DMS53 treated with DMSO at 0.1 percent for 48 hours (cell line): ENCODE results near the gene FBXL5.

Experiments
- DNase-seq: peaks from one replicate; lab custom pipeline; 2025; ENCODE audit not compliant: unreplicated experiment; lab: John Stamatoyannopoulos, UW

The FBXL5 gene

DNA sequence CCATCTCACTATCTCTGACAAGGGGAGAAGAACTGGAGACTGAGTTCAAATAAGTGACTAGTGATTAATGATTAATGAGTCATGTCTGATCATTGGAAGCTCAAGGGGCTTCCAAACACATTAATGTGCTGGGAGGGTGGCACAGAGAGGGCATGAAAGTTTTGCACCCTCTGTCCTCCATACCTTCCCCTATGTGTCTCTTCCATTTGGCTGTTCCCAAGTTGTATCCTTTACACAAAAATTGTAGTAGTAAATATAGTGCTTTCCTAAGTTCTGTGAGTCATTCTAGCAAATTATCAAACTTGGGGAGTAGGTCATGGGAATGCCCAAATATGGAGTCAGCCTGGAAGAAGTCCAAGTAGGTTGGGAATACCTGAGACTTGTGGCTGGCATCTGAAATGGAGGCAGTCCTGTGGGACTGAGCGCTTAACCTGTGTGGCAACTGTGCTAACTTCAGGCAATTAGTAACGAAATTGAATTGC lies 22.4 kb upstream of the FBXL5 start:
- peak; percentile 27 for DNase-seq

DNA sequence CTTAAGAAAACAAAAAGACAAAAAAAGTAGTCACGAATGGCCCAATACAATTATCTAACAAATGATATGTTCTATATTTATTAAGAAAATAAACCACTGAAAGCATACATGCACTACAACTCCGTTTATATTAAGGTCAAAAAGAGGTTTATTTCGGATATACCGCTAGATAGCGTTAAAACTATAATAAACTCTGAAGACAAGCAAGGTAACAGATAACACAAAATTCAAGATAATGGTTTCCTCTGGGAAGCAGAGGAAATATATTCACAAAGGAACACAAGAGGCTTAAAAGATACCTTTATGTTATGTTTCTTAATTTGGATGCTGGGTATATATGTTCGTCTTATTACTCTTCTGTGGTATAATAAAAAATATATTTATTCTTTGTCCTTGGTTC lies 21.7 kb upstream of the FBXL5 start:
- no peak for DNase-seq

DNA sequence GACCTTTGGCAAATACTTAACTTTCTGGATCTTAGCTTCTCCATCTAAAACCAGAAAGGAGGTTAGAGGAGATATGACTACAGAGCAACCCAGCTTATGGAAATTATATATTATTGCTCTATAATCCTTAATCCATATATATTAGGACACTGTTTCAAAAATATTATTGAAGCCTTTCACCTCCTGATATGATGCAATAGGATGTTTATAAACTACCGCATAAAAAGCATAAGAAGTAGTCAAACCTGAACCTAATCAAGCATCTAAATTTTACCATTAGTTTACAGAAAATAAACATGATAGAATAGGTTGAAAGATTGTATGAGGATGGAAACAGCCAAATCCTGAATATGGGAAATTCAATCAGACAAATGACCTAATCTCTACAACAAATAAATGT lies 20.9 kb upstream of the FBXL5 start:
- no peak for DNase-seq

DNA sequence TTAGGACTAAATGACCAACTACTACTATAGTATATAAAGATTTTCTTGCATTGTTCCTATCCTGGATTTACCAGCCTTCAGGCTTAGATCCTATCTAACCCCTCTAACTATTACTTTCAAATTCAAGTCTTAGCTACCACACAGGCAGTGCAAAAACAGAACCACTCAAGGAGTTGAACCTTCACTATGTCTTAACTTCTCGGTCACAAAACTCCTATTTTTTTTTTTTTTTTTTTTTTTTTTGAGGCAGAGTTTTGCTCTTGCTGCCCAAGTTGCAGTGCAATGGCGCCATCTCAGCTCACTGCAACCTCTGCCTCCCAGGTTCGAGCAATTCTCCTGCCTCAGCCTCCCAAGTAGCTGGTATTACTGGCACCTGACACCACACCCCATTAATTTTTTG lies 20.2 kb upstream of the FBXL5 start:
- no peak for DNase-seq

DNA sequence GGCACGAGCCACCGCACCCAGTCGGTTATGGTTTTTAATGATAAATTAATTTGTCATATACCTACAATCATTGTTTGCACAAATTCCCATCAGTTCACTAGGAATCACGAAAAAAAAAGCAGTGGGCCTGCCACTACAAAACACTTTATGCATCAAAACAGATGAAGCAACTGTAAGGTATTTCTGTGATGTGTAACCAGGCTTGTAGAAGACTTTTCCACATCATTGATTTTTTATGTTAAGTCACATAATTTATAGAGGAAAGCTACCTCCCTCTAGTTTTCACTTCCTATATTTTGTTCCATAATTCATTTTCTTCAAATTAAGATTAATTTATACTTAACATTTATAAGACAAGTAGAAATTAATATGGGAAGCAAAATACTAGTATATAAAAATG lies 19.8 kb upstream of the FBXL5 start:
- DNase-seq = no peak

DNA sequence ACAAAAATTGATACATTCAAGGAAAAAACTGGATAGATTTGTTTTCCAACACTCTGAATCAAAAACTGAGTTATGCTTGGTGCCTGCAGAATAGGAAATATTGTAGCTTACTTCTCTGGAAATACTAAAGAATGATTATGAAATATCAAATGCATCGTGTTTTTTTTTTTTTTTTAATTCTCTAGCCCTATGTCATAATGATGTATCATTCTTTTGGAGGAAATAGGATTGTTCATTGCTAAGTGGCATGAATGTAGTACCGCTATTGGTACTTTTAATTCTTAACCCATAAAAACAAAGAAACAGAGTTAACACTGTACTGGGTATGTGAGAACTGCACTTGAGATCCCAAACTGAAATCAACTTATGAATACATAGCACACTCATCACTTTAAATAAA lies 18.9 kb upstream of the FBXL5 start:
- DNase-seq = no peak

DNA sequence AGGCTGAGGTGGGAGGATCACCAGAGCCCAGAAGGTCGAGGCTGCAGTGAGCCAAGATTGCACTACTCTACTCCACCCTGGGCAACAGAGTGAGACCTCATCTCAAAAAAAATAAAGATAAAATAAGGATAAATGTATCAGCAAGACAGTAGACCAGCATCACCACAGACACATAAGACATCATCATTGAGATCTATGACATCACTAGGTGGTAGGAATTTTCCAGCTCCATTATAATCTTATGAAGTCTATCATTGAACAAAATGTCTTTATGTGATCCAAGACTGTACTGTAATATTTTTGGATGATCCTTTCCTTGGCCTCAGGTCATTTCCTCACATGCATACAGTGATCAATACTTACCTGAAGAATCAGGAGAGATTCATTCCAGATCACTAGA lies 18.2 kb upstream of the FBXL5 start:
- DNase-seq = no peak

DNA sequence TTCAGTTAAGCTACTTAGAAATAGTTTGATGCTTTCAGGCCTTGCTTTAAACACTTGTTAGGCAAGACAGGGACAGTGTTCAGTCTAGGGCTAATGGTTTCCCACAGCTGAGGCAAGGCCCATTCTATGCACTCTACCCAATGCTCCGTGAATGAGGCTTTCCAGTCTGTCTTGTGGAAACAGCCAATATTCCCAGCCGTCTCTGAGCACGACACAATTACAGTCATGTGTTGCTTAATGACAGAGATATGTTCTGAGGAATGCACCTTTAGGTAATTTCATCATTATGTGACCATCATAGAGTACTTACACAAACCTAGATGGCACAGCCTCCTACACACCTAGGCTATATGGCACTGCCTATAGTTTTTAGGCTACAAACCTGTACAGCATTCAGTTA lies 16.9 kb upstream of the FBXL5 start:
- no peak for DNase-seq

DNA sequence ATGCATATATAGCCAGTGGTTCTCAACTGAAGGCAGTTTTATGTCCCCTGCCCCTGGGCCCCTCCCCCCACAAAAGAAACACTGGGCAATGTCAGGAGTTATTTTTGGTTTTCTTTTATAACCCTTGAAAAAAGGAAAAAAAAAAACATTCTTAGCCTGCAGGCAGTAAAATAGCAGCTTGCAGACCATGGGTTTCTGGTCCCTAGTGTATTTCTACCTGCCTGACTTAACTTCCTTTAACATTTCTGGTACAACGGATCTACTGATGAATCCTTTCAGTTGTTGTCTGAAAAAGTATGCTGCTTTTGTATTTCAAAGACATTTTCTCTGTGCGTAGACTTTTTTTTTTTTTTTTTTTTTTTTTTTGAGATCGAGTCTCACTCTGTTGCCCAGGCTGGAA lies 15.4 kb upstream of the FBXL5 start:
- no peak for DNase-seq

DNA sequence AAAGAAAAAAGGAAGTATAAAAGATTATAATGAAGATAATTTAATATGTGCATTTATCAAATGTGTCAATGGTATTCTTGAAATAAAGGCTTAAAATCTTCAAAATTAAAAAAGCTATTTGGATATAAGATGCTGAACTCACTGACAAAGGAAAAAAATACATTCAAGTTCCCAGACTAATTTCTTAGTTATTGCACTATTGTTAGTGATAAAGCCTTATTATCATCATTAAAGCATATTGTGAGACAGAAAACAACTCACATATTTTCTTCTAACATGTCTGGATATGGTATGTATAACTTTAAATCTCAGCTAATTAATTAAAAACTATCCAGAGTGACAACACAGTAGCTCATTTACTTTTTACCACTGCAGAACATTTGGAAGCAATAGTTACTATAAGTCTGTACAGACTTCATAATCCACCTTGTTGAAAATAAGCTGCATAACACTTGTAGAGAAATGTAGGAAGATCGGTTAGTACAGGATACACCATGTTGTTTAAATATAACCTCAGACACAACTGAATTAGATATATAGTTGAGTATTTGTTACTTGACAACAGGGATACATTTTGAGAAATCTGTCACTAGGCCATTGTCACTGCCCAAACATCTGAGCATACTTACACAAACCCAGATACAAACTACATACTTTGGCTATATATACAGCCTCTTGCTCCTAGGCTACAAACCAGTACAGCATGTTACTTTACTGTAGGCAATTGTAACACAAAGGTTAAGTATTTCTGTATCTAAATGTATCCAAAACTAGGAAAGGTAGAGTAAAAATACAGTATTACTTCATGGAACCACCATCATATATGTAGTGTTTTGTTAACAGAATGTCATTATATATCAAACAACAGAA lies 13.6 kb upstream of the FBXL5 start:
- no peak for DNase-seq

DNA sequence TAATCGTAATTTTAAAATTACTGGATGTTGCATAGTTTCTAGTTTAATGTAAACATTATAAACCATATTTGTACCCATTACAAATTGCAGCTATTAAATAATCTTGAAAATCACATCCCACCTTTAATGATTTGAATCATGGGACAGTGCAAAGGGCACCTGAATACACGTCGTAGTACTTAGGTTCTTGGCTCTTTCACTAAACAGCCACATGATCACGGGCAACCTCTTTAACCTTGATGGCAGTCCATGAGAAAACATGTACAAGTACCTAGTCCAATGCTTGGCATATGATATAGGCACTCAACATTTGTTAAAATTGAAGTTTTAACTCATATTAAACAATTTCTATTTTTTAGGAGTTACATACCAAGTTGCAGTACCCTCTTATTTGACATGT lies 11.8 kb upstream of the FBXL5 start:
- no peak for DNase-seq

DNA sequence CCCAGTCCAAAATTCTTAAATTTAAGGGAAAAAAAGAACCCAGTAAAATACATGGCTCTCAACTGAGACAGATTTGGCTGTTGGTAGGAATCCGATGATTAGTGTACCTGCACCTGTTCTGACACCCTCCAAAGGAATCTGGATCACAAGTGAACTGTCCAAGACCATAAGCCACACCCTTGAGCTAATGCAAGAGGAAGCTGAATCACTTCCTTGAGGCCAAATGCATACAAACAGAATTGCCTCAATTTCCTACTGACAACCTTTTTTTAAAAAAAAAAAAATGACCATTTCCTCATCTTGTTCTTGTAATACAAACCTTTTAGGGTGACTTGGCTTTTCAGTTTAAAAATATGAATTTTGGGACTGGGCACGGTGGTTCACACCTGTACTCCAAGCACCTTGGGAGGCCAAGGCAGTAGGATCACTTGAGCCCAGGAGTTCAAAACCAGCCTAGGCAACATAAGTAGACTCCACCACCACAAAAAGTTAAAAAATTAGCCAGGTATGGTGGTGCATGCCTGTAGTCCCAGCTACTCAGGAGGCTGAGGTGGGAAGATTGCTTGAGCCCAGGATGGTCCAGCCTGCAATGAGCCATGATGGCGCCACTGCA lies 10.7 kb upstream of the FBXL5 start:
- DNase-seq = no peak

DNA sequence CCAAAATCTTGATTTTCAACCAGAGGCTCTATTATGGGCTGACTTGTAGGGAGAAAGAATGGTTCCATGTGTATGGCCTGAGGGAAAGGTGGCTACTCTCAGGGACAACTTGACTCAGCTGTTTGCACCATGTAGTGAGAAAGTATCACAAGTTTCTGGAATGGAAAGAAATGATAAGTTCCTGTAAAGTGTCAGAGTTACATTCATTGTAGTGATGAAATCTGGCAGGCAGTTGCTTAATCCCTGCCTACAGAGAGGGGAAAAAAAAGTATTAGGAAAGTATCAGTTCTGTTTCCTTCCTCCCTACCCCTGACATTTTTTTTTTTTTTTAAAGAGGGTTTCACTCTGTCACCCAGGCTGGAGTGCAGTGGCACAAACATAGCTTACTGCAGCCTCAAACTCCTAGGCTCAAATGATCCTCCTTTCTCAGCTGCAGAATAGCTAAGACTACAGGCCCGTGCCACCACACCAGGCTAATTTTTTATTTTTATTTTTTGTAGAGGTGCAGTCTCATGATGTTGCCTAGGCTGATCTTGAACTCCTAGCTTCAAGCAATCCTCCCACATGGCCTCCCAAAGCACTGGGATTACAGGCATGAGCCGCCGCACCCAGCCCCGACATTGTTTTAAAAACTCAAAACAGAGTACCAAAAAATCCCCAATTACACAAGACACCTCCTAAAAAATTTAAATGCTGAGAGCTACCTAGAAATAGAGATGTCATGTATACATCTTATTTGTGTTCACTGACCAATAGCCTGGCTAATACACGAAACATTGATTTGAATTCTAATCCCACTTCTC lies 4.8 kb upstream of the FBXL5 start:
- DNase-seq = no peak

DNA sequence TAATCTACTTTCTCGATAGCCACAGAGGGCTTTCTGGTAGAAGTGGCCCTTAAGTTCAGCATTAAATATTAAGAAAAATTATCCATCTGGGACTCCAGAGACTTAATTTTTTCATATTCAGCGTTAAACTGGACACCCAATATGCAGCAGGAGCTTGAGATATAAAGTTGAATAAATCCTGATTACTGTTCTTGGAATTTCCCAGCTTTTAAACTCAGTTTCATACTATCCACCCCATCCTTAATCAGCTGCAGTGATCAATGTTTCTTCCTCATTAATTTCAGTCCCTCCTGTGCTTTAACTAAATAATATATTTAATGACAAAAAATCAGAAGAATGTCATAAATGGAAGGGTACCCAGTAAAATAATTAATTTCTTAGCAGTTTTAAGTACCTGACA lies 3.6 kb upstream of the FBXL5 start:
- DNase-seq = no peak

DNA sequence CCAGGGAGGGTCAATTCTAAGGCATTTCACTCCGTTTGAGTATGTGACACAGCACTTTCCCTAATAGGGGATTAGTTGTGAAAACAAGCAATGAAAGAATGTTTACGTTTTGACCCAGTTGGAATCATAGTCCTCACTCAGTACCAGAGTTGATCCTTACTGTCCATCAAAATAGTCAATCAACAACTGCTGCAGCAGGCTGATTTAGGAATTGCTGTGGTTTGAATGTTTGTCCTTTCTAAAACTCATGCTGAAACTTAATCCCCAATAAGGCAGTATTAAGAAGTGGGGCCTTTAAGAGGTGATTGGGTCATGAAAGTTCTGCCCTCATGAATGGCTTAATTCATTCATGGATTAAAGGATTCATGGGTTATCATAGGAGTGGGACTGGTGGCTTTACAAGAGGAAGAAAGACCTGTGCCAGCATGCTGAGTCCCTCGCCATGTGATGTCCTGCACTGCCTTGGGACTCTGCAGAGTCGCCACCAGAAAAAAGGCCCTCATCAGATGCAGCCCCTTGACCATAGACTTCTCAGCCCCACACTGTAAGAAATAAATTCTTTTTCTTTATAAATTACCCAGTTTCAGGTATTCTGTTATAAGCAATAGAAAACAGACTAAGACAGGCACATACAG lies 3.1 kb upstream of the FBXL5 start:
- no peak for DNase-seq

DNA sequence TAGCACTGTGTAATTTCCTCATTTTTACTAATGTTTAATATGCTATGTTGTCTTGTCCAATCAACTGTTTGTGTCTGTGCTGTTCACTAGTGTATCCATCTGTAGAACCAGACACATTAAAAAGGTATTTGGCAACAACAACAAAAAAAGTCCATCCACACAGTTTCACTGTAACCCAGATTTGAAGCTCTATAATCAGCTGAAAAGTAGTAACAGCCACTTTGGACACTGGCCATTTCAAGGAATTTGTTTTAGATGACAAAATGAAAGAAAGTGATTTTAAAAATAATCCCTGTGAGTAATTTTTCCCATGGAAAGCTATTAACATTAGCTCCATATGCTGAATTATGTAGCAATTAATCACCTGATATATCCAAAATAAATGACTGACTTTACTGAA lies 2.2 kb upstream of the FBXL5 start:
- DNase-seq = no peak

DNA sequence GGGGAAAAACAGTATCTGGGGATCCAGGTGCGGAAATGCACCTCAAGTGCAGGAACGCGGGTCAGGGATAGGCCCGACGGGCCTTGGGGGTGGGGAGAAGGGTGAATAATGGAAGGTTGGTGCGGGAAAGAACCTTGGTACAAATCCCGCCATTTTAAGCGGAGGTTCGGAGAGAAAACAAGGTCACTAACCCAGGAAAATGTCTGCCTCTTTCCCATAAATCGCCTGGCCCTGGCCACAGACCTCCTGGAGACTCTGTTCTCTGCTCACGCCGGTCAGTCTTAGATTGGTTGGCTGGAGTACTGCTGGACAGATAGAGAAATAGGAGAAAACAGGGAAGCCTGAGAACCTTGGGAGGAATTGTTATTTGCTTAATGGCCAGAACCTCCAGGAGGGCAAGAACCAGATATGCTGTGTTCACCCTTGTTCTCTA lies 897 bp upstream of the FBXL5 start:
- DNase-seq = peak; percentile 79

DNA sequence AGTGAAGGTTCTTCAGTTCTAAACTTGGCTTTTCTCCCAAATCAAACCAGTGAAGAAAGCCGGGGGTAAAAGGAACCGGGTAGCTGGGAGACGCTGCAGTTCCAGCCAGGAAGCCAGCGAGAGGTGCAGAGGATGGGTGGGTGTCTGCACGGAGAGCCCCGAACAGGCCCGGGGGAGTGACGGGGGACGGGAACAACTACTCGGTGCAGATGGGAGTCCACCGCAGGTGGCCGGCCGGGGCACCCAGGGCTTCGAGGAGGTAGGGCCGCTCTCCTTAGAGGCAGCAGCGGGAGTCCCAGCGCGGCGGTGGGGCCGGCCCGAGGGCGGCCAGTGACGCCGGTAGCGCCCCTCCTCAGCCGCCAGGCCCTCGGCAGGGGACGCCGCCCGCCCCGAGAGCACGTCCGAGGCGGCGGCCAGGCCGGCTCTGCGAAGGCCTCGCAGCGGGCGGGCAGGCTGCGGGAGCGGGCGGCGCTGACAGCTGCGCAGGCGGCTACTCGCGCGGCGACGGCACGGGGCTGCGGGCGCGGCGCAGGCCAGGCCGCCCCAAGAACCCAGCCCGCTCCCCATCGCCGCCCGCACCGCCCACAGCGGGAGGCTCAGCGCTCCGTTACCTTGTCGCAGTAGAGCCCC lies 449 bp downstream of the FBXL5 start:
- DNase-seq = no peak

DNA sequence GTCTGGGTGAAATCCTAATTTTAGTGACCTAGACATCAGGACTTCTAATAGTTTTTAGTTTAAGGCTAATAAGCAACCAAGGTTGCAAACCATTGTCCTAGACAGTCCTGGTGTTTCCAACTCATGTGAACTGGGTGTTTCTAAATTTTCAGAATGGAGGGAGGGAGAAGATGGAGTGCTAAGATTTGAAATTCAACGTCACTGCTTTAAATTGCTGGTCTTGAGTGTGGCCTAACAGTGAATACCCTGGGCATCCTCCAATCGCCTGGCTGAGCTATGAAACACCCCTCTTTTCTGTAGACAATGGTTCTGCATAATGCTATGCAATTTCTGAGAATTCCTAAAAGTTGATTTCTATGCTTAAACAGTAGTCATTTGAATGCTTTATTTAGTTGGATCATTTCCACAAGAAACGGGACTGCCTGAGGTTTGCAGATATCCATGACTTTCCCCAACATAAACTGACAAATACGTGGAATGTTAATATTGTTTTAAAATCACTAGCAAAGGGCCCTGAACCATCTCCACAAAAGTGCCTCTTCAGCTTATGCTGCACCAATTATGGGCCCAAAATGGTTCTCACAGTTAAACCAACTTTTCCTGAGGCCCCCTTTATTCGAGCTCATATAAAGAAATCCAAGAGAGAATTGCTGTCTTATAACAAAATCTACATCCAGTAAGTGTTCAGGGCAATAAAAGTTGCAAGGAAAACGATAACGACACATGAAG lies 1.1 kb downstream of the FBXL5 start:
- no peak for DNase-seq

DNA sequence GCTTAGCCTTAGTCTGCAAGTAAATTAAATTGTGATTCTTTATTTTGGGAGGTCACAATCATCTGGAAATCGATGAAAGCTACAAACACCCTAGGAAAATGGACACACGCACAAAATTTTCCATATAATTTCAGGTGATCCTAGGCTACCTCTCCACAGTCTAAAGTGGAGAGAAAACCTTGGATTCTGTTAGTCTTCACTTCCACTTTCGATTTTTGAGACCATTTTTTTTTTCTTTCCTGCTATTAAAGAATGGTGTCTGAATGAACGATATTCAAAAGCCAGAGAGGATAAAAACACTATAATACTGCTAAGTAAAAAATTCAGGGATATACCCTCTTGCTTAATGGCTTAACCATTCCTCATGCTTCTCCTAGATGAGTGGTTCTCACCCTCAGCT lies 1.7 kb downstream of the FBXL5 start:
- DNase-seq = no peak
